ENCODE measurements around the gene KCNJ15. TPM values are rescaled to one million over a fixed set of nuclear protein-coding genes. Genes with fewer than 3 reads are reported as not detected.

KCNJ15 gene
- total RNA-seq, 2 donors from 2014 or later = 23.1 to 27.5 TPM

GRCh38 chr21:38289705-38290485, 33.1 kb downstream of the KCNJ15 start:
- ATAC-seq = no peak
- TF ChIP-seq POLR2A (IDR thresholded peaks at IDR 0.05) (no peak), CTCF (IDR thresholded peaks at IDR 0.05) (no peak)
- Histone ChIP-seq H3K36me3 (replicated peaks in 1 of 2; ENCODE audit: insufficient read depth in 1 of 2, low read depth in 2 of 2) (no peaks in the 10 kb centered on the region), H3K9me3 (no peaks in the 10 kb centered on the region), H3K4me3 (no peak overlapping the region), H3K27ac (peak overlapping the region in 1 of 4 donors; percentile 41), H3K27me3 (no peaks in the 10 kb centered on the region), H3K4me1 (peaks cover 14% of the 10 kb centered on the region)
- DNase-seq = peak in 1 of 4 donors; percentile 72
- intact Hi-C loops (cut with DNase I) = no loop called here
- WGBS, 2 donors = 63 to 74% methylated on average over 14 of the region's 14 CpGs

GRCh38 chr21:38290809-38291208, 34.0 kb downstream of the KCNJ15 start:
- Histone ChIP-seq H3K9me3 (no peaks in the 10 kb centered on the region), H3K4me3 (no peak overlapping the region), H3K27ac (no peak overlapping the region), H3K27me3 (no peaks in the 10 kb centered on the region), H3K36me3 (replicated peaks in 1 of 2; ENCODE audit: insufficient read depth in 1 of 2, low read depth in 2 of 2) (no peaks in the 10 kb centered on the region), H3K4me1 (peaks cover 16% of the 10 kb centered on the region)
- ATAC-seq = no peak
- WGBS, 2 donors = 25 to 34% methylated on average over 3 of the region's 3 CpGs
- DNase-seq = no peak
- intact Hi-C loops (cut with DNase I) = no loop called here
- no peak for TF ChIP-seq CTCF (IDR thresholded peaks at IDR 0.05)

- no peak overlapping the region for H3K27ac ChIP-seq
- no peaks in the 10 kb centered on the region for H3K36me3 ChIP-seq (replicated peaks in 1 of 2; ENCODE audit: insufficient read depth in 1 of 2, low read depth in 2 of 2)
- H3K27me3 ChIP-seq = no peaks in the 10 kb centered on the region
- TF ChIP-seq POLR2A (IDR thresholded peaks at IDR 0.05) (no peak), CTCF (IDR thresholded peaks at IDR 0.05) (no peak)
- no peak overlapping the region for H3K4me3 ChIP-seq
- WGBS, 2 donors = 71 to 77% methylated on average over 5 of the region's 5 CpGs
- intact Hi-C loops (cut with DNase I) = no loop called here
- H3K9me3 ChIP-seq = no peaks in the 10 kb centered on the region
- ATAC-seq (no peak), DNase-seq (no peak)
- H3K4me1 ChIP-seq = peaks cover 16% of the 10 kb centered on the region
Observed at GRCh38 chr21:38291874-38292273, 35.1 kb downstream of the KCNJ15 start.

GRCh38 chr21:38293113-38293512, 36.3 kb downstream of the KCNJ15 start:
- Histone ChIP-seq H3K27me3 (no peaks in the 10 kb centered on the region), H3K4me1 (peaks cover 16% of the 10 kb centered on the region), H3K36me3 (replicated peaks in 1 of 2; ENCODE audit: insufficient read depth in 1 of 2, low read depth in 2 of 2) (no peaks in the 10 kb centered on the region), H3K4me3 (no peak overlapping the region), H3K9me3 (no peaks in the 10 kb centered on the region), H3K27ac (no peak overlapping the region)
- WGBS, 2 donors = 79 to 93% methylated on average over 4 to 5 of the region's 5 CpGs
- DNase-seq = no peak
- intact Hi-C loops (cut with DNase I) = no loop called here
- no peak for ATAC-seq
- no peak for TF ChIP-seq POLR2A (IDR thresholded peaks at IDR 0.05)
- no peak for TF ChIP-seq CTCF (IDR thresholded peaks at IDR 0.05)

- intact Hi-C loops (cut with DNase I) = no loop called here
- DNase-seq (no peak), ATAC-seq (no peak)
- TF ChIP-seq POLR2A (IDR thresholded peaks at IDR 0.05) = no peak
- no peak for TF ChIP-seq CTCF (IDR thresholded peaks at IDR 0.05)
- H3K4me3 ChIP-seq = no peak overlapping the region
- peaks cover 16% of the 10 kb centered on the region for H3K4me1 ChIP-seq
- no peaks in the 10 kb centered on the region for H3K27me3 ChIP-seq
- no peaks in the 10 kb centered on the region for H3K36me3 ChIP-seq (replicated peaks in 1 of 2; ENCODE audit: insufficient read depth in 1 of 2, low read depth in 2 of 2)
- H3K9me3 ChIP-seq = no peaks in the 10 kb centered on the region
- 28 to 33% methylated on average over 5 of the region's 5 CpGs for WGBS, 2 donors
- no peak overlapping the region for H3K27ac ChIP-seq
Observed at GRCh38 chr21:38293765-38294164, 37.0 kb downstream of the KCNJ15 start.

Data from body of pancreas (tissue), 4 donors.